IPS-20b (cell line): ENCODE measurements around the gene MEGF11.

ENCODE experiments used
- H3K27ac ChIP-seq: one replicate; pipeline ENCODE4 v1.5.1; 2013; ENCODE audit warnings: low read length
- H3K27me3 ChIP-seq: 2 replicates; pipeline ENCODE4 v1.6.1; 2013; ENCODE audit warnings: mild to moderate bottlenecking, low read length, inconsistent platforms; ENCODE audit not compliant: insufficient read depth
- H3K36me3 ChIP-seq: 2 replicates; pipeline ENCODE4 v1.6.1; 2013; ENCODE audit warnings: low read depth, mild to moderate bottlenecking, inconsistent platforms, low read length, moderate library complexity; ENCODE audit not compliant: insufficient read depth
- H3K4me1 ChIP-seq: 2 replicates; pipeline ENCODE4 v1.6.1; 2013; ENCODE audit warnings: mild to moderate bottlenecking, control low read depth, inconsistent platforms, low read length, moderate library complexity; ENCODE audit not compliant: insufficient read depth
- H3K4me3 ChIP-seq: 2 replicates; pipeline ENCODE4 v1.5.1; 2013; ENCODE audit warnings: mild to moderate bottlenecking, low read length, inconsistent platforms
- H3K9ac ChIP-seq: 2 replicates; pipeline ENCODE4 v1.6.1; 2013; ENCODE audit warnings: low read depth, mild to moderate bottlenecking, inconsistent platforms, low read length, moderate library complexity
- H3K9me3 ChIP-seq: 2 replicates; pipeline ENCODE4 v1.6.1; 2013; ENCODE audit warnings: mild to moderate bottlenecking, low read depth, low read length, inconsistent platforms; ENCODE audit not compliant: insufficient read depth

MEGF11 gene

DNA sequence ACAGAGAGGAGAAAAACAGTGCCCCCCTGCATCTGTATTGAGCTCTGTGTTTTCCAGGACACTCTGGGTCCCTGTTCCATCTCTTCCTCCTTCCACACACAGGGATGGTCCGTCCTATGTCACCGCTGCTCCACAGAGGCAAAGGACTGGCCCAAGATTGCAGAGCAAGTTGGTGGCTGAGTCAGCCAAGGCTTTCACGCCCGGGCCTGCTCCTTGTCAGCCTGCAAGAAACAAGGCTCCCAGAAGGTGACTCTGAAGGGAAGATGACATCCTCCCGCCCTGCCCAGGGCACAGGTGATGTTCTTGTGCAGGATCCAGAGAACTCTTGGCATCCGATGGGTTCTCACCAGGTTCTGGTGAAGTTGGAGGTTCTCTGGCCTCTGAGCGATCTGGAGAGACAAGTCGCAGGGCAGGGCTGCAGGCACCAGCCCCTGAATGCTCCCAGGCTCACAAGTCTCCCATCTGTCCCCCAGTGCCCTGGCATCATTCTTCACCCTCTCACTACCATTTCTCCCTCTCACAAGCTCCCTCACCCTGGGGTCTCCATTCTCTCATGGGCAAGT, 138.6 kb downstream of the MEGF11 start:
- no peaks in the 10 kb centered on the region for H3K9me3 ChIP-seq
- H3K9ac ChIP-seq: peak overlapping the region; percentile 52; the same call in 1 of the 2 replicates
- H3K27me3 ChIP-seq: no peaks in the 10 kb centered on the region
- H3K36me3 ChIP-seq: no peaks in the 10 kb centered on the region
- no peak overlapping the region for H3K4me3 ChIP-seq
- peaks cover 3% of the 10 kb centered on the region; the same call in 1 of the 2 replicates for H3K4me1 ChIP-seq
- no peak overlapping the region for H3K27ac ChIP-seq

DNA sequence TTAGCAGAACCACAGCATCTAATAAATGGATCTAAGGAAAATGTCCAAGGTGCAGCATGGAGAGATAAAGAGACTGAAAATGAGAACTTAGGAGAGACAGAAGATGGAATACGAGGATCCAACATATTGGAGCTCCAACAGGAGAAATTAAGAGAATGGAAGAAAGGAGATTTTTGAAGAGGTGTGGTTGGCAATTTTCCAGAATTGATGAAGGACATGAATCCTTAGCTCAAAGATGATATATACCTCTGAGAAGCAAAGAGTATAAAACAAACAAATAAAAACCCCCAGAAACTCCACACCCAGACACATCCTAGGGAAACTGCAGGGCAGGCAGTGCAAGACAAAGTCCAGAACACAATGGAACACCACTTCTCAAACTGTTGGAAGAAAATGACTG, 141.2 kb downstream of the MEGF11 start:
- no peaks in the 10 kb centered on the region for H3K27me3 ChIP-seq
- no peaks in the 10 kb centered on the region for H3K9me3 ChIP-seq
- no peak overlapping the region for H3K9ac ChIP-seq
- H3K4me1 ChIP-seq: peaks cover 3% of the 10 kb centered on the region; the same call in 1 of the 2 replicates
- H3K4me3 ChIP-seq: no peak overlapping the region
- no peaks in the 10 kb centered on the region for H3K36me3 ChIP-seq
- H3K27ac ChIP-seq: no peak overlapping the region

DNA sequence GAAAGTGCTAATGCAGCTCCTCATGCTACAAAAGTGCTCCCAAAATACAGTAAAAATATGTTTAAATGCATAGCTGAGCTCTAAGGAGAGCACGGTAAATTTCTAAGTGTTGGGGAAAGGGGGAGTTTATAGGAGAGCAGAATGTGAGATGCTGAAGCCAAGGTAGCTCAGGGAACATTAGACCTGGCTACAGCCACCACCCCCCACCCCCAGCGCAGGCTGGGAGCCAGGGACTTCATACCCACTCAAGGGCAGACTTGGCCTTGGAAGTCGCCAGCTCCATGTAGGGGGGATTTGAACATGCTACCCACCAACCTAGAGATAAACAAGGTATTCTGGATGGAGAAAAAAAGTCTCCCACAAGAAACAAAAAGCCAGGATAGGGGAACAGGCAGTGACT, 142.2 kb downstream of the MEGF11 start:
- Histone ChIP-seq H3K27ac (no peak overlapping the region), H3K36me3 (no peaks in the 10 kb centered on the region), H3K9me3 (no peaks in the 10 kb centered on the region), H3K9ac (no peak overlapping the region), H3K27me3 (no peaks in the 10 kb centered on the region), H3K4me3 (no peak overlapping the region), H3K4me1 (peaks cover 3% of the 10 kb centered on the region; the same call in 1 of the 2 replicates)

DNA sequence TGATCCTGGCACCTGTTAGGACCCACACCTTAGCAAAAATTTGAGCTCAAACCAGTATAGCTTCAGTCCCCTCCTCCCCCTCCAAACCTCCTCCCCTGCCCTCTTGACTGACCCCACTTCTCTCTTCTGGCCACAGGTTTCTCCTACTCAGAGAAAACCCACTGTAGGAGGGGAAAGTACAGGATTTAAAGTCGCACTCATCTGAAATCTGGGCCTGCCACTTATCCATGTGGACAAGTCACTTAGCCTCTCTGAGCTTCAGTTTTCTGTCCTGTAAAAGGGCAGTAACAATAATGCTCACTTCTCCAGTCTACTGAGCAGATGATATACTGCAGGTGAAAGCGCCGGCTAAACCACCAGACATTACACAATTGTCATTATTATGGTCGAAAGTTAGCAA, 142.7 kb downstream of the MEGF11 start:
- no peaks in the 10 kb centered on the region for H3K36me3 ChIP-seq
- H3K9me3 ChIP-seq: no peaks in the 10 kb centered on the region
- no peak overlapping the region for H3K27ac ChIP-seq
- no peaks in the 10 kb centered on the region for H3K27me3 ChIP-seq
- peaks cover 3% of the 10 kb centered on the region; the same call in 1 of the 2 replicates for H3K4me1 ChIP-seq
- H3K4me3 ChIP-seq: no peak overlapping the region
- no peak overlapping the region for H3K9ac ChIP-seq

DNA sequence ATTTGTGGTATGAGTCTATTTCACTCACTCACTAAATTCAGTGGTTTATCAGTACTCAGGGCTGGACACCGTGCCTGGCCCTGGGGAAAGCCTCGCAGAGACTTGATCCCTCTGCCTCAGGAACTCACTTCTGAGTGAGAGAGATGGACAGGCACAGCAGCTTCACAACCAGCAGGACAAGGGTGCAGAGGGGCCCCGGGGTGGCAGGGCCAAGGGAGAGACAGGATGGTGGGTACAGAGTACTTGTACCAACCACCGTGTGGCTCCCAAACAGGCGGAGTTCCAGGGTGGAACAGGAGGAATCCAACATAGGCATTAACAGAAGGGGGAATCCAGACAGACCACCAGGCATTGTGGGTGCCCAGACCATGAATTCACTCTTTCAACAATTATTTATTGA, 143.7 kb downstream of the MEGF11 start:
- no peak overlapping the region for H3K4me3 ChIP-seq
- no peaks in the 10 kb centered on the region for H3K36me3 ChIP-seq
- no peaks in the 10 kb centered on the region for H3K9me3 ChIP-seq
- H3K4me1 ChIP-seq: peaks cover 3% of the 10 kb centered on the region; the same call in 1 of the 2 replicates
- no peak overlapping the region for H3K9ac ChIP-seq
- H3K27me3 ChIP-seq: no peaks in the 10 kb centered on the region
- no peak overlapping the region for H3K27ac ChIP-seq

DNA sequence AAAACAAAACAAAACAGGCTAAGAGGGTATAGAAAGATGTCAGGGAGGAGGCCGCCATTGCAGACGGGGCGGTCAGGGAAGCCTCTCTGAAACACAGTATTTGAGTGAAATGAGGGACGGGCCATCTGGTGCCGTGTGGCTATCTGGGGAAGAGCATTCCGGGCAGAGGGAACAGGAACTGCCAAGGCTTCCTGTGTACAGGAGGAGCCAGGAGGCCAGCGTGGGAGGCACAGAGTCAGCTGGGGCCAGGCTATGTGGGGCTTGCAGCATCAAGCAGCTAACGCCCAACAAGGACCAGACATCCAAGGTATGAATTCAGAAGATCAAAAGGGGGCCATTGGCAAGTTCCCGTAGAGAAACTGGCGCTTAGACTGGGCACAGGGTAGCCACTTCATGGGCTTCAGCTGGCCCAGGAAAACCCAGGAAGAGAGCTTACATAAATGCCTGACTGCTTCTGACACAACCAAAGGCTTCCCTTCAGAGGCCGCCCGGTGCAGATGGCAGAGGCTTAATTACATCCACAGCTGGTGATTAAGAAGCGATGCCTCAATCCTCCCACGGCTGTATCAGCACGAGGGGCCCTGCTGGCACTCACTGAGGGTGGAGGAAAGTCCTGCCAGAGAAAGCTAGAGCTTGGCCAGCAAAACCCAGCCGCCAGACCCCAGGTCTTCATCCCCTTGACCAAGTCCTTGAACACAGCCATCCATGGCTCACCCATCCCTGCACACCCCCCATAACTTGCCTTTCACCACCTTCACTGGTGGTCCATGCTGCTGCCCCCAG, 144.9 kb downstream of the MEGF11 start:
- Histone ChIP-seq H3K27ac (no peak overlapping the region), H3K4me3 (no peak overlapping the region), H3K27me3 (no peaks in the 10 kb centered on the region), H3K9me3 (no peaks in the 10 kb centered on the region), H3K9ac (no peak overlapping the region), H3K4me1 (peaks cover 3% of the 10 kb centered on the region; the same call in 1 of the 2 replicates), H3K36me3 (no peaks in the 10 kb centered on the region)

DNA sequence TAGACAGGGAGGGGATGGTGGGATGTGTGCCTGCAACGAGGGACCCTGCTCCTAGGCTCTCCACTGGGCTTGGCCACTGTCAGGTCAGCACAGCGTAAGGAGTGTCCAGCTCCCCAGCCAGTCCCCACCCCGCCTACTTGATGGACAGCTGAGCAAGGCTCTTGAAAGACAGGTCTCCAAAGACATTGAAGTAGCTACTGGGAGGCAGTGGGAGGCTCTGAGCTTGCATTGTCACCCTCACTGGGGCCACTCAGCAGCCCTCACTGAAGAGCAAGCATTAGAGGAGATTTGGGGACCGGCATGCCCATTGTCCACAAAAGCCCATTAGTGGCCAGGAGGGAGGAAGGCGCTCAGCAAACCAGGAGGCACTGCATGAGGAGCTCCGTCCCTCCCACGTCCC, 146.5 kb downstream of the MEGF11 start:
- Histone ChIP-seq H3K27ac (no peak overlapping the region), H3K4me1 (no peaks in the 10 kb centered on the region), H3K9ac (no peak overlapping the region), H3K9me3 (no peaks in the 10 kb centered on the region), H3K27me3 (no peaks in the 10 kb centered on the region), H3K4me3 (no peak overlapping the region), H3K36me3 (no peaks in the 10 kb centered on the region)

DNA sequence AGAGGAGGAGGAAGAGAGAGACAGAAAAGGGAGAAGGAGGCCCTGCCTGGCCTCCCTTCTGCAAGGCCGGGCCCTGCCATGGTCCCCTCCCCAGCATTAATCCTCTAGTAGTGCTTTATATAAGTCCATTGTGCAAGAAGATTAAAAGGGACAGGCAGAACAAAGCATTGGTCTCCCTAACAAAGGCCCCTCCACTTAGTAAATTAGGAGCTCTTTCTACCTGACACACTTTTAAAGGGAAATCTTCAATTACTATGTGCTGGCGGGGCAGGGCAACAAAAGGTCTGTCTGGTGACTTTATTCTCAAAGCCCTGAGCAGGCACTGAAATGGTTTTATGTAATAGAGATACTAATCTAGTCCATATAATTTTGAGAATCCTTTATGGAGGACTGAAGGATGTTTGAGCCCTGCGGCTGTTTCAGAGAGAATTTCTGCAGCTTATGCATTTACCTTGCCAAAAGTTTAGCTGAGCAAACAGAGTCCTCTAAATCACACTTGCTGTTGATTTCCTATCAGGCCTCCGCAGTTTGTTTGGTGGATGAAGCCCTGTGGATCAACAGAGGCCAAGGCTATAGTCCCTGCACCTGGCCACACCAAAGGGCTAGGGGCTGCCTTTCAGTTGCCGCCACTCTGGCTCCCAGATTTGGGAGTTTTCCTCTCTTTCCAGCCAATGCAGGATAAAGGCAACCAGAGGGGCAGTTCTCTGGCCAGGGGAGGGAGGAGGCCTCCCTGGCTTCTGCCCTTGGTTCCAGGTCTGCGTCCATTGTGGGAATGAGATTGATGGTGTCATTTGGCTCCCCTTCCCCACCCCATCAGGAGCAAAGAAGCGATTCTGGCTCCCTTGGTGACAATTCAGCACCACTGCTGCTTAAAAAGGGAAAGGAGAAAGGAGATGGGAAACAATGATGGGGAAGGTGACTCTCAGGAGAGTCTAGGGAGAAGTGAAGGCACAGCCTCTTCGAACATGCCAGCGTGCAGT, 148.0 kb downstream of the MEGF11 start:
- no peaks in the 10 kb centered on the region for H3K36me3 ChIP-seq
- H3K4me1 ChIP-seq: peaks cover 8% of the 10 kb centered on the region
- H3K9me3 ChIP-seq: no peaks in the 10 kb centered on the region
- no peak overlapping the region for H3K27ac ChIP-seq
- no peaks in the 10 kb centered on the region for H3K27me3 ChIP-seq
- no peak overlapping the region for H3K9ac ChIP-seq
- H3K4me3 ChIP-seq: no peak overlapping the region

DNA sequence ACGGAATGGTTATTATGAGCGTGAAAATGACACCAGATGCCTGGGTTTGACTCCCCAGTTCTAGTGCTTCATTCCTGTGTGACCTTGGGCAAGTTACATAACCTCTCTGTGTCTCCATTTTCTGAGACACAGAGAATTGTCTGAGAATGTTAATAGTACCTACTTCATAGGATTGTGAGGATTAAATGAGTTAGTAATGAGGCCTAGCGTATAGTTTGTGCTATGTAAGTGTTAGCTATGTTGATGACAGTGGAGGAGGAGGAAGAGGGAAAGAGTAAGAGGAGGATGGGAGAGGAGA, 150.3 kb downstream of the MEGF11 start:
- H3K4me3 ChIP-seq: no peak overlapping the region

DNA sequence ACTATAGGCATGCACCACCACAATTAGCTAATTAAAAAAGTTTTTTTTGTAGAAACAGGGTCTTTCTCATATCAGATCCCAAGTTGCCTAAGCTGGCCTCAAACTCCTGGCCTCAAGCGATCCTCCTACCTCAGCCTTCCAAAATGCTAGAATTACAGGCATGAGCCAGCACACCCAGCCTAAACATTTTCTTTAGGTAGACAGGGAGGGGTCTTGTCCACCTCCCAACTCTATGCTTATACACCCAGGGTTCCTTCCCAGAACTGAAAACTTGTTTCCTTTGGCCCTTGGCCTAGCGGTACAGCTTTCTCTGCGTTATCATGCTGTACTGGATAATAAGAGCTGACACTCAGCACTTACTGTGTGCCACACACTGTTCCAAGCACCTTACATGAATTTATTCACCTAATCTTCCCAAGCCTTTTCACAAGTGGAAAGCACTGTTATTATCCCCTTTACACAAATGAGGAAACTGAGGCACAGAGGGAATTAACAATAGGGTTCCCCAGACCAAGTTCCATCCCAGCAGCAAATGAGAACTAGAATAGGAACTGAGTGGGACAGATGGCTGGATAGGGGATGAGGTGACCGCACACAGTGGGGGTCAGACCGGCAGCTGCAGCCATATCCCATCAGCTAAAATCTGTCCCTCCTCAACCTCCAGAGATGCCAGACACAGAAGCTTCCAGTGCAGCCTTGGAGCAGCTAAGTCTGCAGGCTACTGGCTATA, 150.8 kb downstream of the MEGF11 start:
- Histone ChIP-seq H3K4me3 (no peak overlapping the region), H3K27me3 (no peaks in the 10 kb centered on the region), H3K9ac (no peak overlapping the region), H3K9me3 (no peaks in the 10 kb centered on the region), H3K27ac (no peak overlapping the region), H3K36me3 (no peaks in the 10 kb centered on the region), H3K4me1 (peaks cover 8% of the 10 kb centered on the region)

More for the DNA sequence above, 150.3 kb downstream of the MEGF11 start:
- Histone ChIP-seq H3K36me3 (no peaks in the 10 kb centered on the region), H3K9ac (no peak overlapping the region), H3K9me3 (no peaks in the 10 kb centered on the region), H3K27ac (no peak overlapping the region), H3K4me1 (peaks cover 8% of the 10 kb centered on the region), H3K27me3 (no peaks in the 10 kb centered on the region)

DNA sequence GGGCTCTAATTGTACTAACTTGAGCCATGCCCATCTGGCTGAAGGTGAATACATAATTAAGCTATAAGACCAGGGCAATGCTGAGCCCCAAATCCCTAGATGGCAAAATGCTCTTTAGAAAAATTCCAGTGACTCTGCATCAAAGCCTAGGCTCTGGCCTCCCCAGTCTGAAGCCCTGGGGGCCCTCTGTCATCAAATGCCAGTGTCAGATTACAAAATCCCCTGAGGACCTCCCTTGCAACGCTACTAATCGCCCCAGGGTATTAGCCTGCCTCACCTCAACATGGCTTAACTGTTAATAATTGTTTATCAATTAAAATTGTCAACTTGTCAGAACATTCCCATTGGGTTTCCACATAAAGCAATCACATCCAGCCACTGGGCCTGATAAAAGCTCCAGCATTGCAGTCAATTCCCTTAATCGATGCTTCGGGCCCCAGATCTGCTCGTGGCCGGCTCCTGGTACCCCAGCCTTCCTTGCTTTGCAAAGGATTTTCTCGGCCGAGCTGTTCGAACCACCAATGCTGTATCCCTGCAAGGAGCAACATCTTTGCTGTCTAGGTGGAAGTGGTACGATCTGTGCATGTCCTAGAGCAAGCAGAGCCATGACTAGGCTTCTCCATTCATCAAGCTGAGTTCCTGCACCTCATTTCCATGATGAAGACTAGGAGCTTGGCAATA, 151.7 kb downstream of the MEGF11 start:
- Histone ChIP-seq H3K9ac (peak overlapping the region; percentile 16; the same call in 1 of the 2 replicates), H3K9me3 (no peaks in the 10 kb centered on the region), H3K4me1 (peaks cover 8% of the 10 kb centered on the region), H3K27me3 (no peaks in the 10 kb centered on the region), H3K4me3 (0 out of 2 replicates have a peak overlapping the region, but pooled peaks have one; percentile 12), H3K36me3 (no peaks in the 10 kb centered on the region), H3K27ac (no peak overlapping the region)
